NCI-H82 treated with DMSO at 0.1 percent for 48 hours (cell line): Measurements from ENCODE around the gene LSM7.
"Not testable (repeated sequence)": the region's sequence is repeated elsewhere in the genome, so short reads cannot be mapped to it uniquely, and the experiment has no call there.

ENCODE experiments used
- DNase-seq: peaks from one replicate; lab custom pipeline; 2025; ENCODE audit not compliant: unreplicated experiment; lab: John Stamatoyannopoulos, UW

LSM7 gene

GRCh38 chr19:2355168-2356035, 27.0 kb upstream of the LSM7 start:
- no peak for DNase-seq

- no peak for DNase-seq
These were observed 26.3 kb upstream of the LSM7 start for GRCh38 chr19:2354670-2355069.

GRCh38 chr19:2353887-2354592, 25.7 kb upstream of the LSM7 start:
- no peak for DNase-seq

GRCh38 chr19:2353159-2353886, 24.9 kb upstream of the LSM7 start:
- DNase-seq, result no peak

GRCh38 chr19:2352121-2352520, 23.7 kb upstream of the LSM7 start:
- DNase-seq, result no peak

GRCh38 chr19:2351591-2351990, 23.2 kb upstream of the LSM7 start:
- no peak for DNase-seq

GRCh38 chr19:2350656-2351055, 22.3 kb upstream of the LSM7 start:
- no peak for DNase-seq

GRCh38 chr19:2349818-2350217, 21.4 kb upstream of the LSM7 start:
- DNase-seq, result not testable (repeated sequence)

- DNase-seq, result no peak
These were observed 17.6 kb upstream of the LSM7 start for GRCh38 chr19:2345794-2346663.

- no peak for DNase-seq
These were observed 16.7 kb upstream of the LSM7 start for GRCh38 chr19:2345076-2345475.

GRCh38 chr19:2344381-2344870, 16.0 kb upstream of the LSM7 start:
- DNase-seq, result no peak

GRCh38 chr19:2343289-2343982, 15.1 kb upstream of the LSM7 start:
- no peak for DNase-seq

- DNase-seq, result no peak
These were observed 14.4 kb upstream of the LSM7 start for GRCh38 chr19:2342656-2343288.

GRCh38 chr19:2341982-2342381, 13.6 kb upstream of the LSM7 start:
- no peak for DNase-seq

- DNase-seq, result no peak
These were observed 12.9 kb upstream of the LSM7 start for GRCh38 chr19:2341244-2341751.

- no peak for DNase-seq
These were observed 12.3 kb upstream of the LSM7 start for GRCh38 chr19:2340496-2341243.

- no peak for DNase-seq
These were observed 11.4 kb upstream of the LSM7 start for GRCh38 chr19:2339644-2340310.
